Left forelimb (tissue), 1 donor: Measurements from ENCODE around the gene STAG1.
"Not testable (repeated sequence)": the region's sequence is repeated elsewhere in the genome, so short reads cannot be mapped to it uniquely, and the experiment has no call there.

Source experiments
- DNase-seq: peaks from one replicate; pipeline ENCODE4 v3.0.0-alpha.2; 2018; ENCODE audit warnings: low spot score

Gene STAG1

GRCh38 chr3:136586580-136586979, 165.6 kb downstream of the STAG1 start:
- no peak for DNase-seq

GRCh38 chr3:136584728-136585127, 167.4 kb downstream of the STAG1 start:
- DNase-seq = no peak

GRCh38 chr3:136583823-136584222, 168.4 kb downstream of the STAG1 start:
- DNase-seq = no peak

- DNase-seq = no peak
These were observed 174.4 kb downstream of the STAG1 start for GRCh38 chr3:136577791-136578190.

GRCh38 chr3:136576279-136577009, 175.7 kb downstream of the STAG1 start:
- DNase-seq = no peak

- no peak for DNase-seq
These were observed 184.5 kb downstream of the STAG1 start for GRCh38 chr3:136567599-136568188.

GRCh38 chr3:136564962-136565361, 187.2 kb downstream of the STAG1 start:
- DNase-seq = not testable (repeated sequence)

- no peak for DNase-seq
These were observed 190.2 kb downstream of the STAG1 start for GRCh38 chr3:136562026-136562425.

GRCh38 chr3:136559896-136560295, 192.3 kb downstream of the STAG1 start:
- DNase-seq = no peak

- not testable (repeated sequence) for DNase-seq
These were observed 202.7 kb downstream of the STAG1 start for GRCh38 chr3:136549461-136549860.

- DNase-seq = no peak
These were observed 204.9 kb downstream of the STAG1 start for GRCh38 chr3:136547293-136547692.

GRCh38 chr3:136546720-136547119, 205.5 kb downstream of the STAG1 start:
- no peak for DNase-seq

- DNase-seq = no peak
These were observed 206.4 kb downstream of the STAG1 start for GRCh38 chr3:136545664-136546268.

GRCh38 chr3:136544532-136544931, 207.6 kb downstream of the STAG1 start:
- DNase-seq = no peak

- DNase-seq = no peak
These were observed 208.8 kb downstream of the STAG1 start for GRCh38 chr3:136543385-136543784.

GRCh38 chr3:136535906-136536305, 216.3 kb downstream of the STAG1 start:
- no peak for DNase-seq

- DNase-seq = no peak
These were observed 219.4 kb downstream of the STAG1 start for GRCh38 chr3:136532766-136533165.

- DNase-seq = no peak
These were observed 234.1 kb downstream of the STAG1 start for GRCh38 chr3:136518102-136518501.

GRCh38 chr3:136516656-136517055, 235.5 kb downstream of the STAG1 start:
- DNase-seq = no peak

- no peak for DNase-seq
These were observed 236.1 kb downstream of the STAG1 start for GRCh38 chr3:136516095-136516494.

- not testable (repeated sequence) for DNase-seq
These were observed 237.6 kb downstream of the STAG1 start for GRCh38 chr3:136514533-136514932.

GRCh38 chr3:136513367-136513766, 238.8 kb downstream of the STAG1 start:
- DNase-seq = no peak

GRCh38 chr3:136512381-136512780, 239.8 kb downstream of the STAG1 start:
- DNase-seq = no peak
